K562 (cell line): Measurements from ENCODE around the gene RTL10. TPM values are rescaled to one million over a fixed set of nuclear protein-coding genes. Genes with fewer than 3 reads are reported as not detected.

Experiments
- CHD7 ChIP-seq: fragments of 200-600 bp; sonication (generic); IDR thresholded peaks from one replicate; pipeline ENCODE4 v1.6.1; 2012; ENCODE audit warnings: mild to moderate bottlenecking, low read depth, low read length, inconsistent platforms
- CSDE1 ChIP-seq, 2 experiments: fragments of 450-650 bp; IDR thresholded peaks; 2 replicates each; pipeline ENCODE4 v1.6.1; 2016; ENCODE audit warnings: mild to moderate bottlenecking in 1 of 2
- HDAC6 ChIP-seq: IDR thresholded peaks from 2 replicates; pipeline ENCODE4 v1.6.1; 2012; ENCODE audit warnings: low read depth, mild to moderate bottlenecking, control low read depth, inconsistent platforms, low read length, moderate library complexity
- KAT8 ChIP-seq: fragments of 450-650 bp; IDR thresholded peaks from 2 replicates; pipeline ENCODE4 v1.6.1; 2016; ENCODE audit warnings: low read depth, mild to moderate bottlenecking
- MAFF ChIP-seq: IDR thresholded peaks from 2 replicates; pipeline ENCODE4 v1.6.1; 2012; ENCODE audit warnings: low read length, improper control_type of control experiment
- POLR2B ChIP-seq: fragments of 450-650 bp; IDR thresholded peaks from 2 replicates; pipeline ENCODE4 v1.6.1; 2018; ENCODE audit warnings: low read depth; ENCODE audit not compliant: partially characterized antibody
- RBM14 ChIP-seq: fragments of 200-400 bp; formaldehyde crosslinking; IDR thresholded peaks from 2 replicates; pipeline ENCODE4 v1.6.1; 2018; ENCODE audit warnings: low read depth, mild to moderate bottlenecking, low read length, moderate library complexity, borderline replicate concordance; ENCODE audit not compliant: insufficient read depth
- XRCC4 ChIP-seq: IDR thresholded peaks from one replicate; pipeline ENCODE4 v1.6.1; 2011; ENCODE audit not compliant: insufficient read depth, insufficient read length; ENCODE audit errors: extremely low read depth
- ZNF740 ChIP-seq, 3 experiments: fragments of 200-800 bp in 1 of 3; sonication (Bioruptor generic) in 1 of 3; sonication (generic) in 1 of 3; formaldehyde crosslinking in 1 of 3; IDR thresholded peaks; 2 replicates each; pipeline versions ENCODE4 v1.6.1 to v1.8.0; 2016 to 2022; ENCODE audit warnings: mild to moderate bottlenecking in 2 of 3, missing compliant biosample characterization in 2 of 3, missing genetic modification characterization in 2 of 3, missing genetic modification reagents in 1 of 3
- ZNF75A ChIP-seq: fragments of 450-650 bp; formaldehyde crosslinking; IDR thresholded peaks from 2 replicates; pipeline ENCODE4 v1.4.0; 2020; ENCODE audit warnings: mild to moderate bottlenecking
- ZNF79 ChIP-seq: fragments of 250-450 bp; sonication (Bioruptor Pico); IDR thresholded peaks from 2 replicates; pipeline ENCODE4 v1.4.0; 2020; ENCODE audit warnings: low read depth, mild to moderate bottlenecking, moderate library complexity
- ZSCAN29 ChIP-seq: fragments of 450-650 bp; IDR thresholded peaks from 2 replicates; pipeline ENCODE4 v1.6.1; 2017
- polyA plus RNA-seq, 8 experiments: library from polyadenylated mRNA; depleted of rRNA in 4 of 8; stranded (reverse) in 5 of 8; unstranded in 3 of 8; fragments of >200 nt; fragmentation: Nextera tagmentation in 2 of 8; fragmentation: Illumina TruSeq in 1 of 8; extraction: Ambion mirVana in 2 of 8; extraction: Trizol in 1 of 8; gene quantifications; 2 replicates each; pipeline versions ENCODE4 v1.2.1 to v1.2.3, GENCODE V29; 2011 to 2014; ENCODE audit warnings: inconsistent platforms in 1 of 8, missing spikeins in 1 of 8
- total RNA-seq, 7 experiments: library from RNA; depleted of rRNA in 6 of 7; stranded (reverse); fragments of >200 nt in 6 of 7; fragmentation: Illumina TruSeq in 2 of 7; extraction: Trizol in 2 of 7; gene quantifications; 2 replicates each; pipeline versions ENCODE4 v1.2.1 to v1.2.3, GENCODE V29; 2011 to 2021; ENCODE audit warnings: low replicate concordance in 1 of 7
- TF ChIP-seq, protein P1 (sequence below): fragments of 250-450 bp; sonication (Bioruptor Pico); IDR thresholded peaks from 2 replicates; pipeline ENCODE4 v1.8.0; 2022; ENCODE audit warnings: inconsistent platforms, mild to moderate bottlenecking, moderate library complexity, borderline replicate concordance

The RTL10 gene
- total and polyA plus RNA-seq, 9 of the 15 experiments (the other 6 are each of a cell fraction or from before 2014, with no cell fraction given): 19.8 to 75.5 (median 32.5) TPM

GRCh38 chr22:19855504-19856409, 1.1 kb upstream of the RTL10 start (continued):
- TF ChIP-seq ZNF740 (CRISPR knock-in tag; IDR thresholded peaks at IDR 0.05) (no peak), ZNF740 (tag; IDR thresholded peaks at IDR 0.05) (no peak; a peak in 2 of 4 replicates), CHD7 (peak; percentile 86), CSDE1 (IDR thresholded peaks at IDR 0.05) (no peak), MAFF (peak; percentile 87), ZNF75A (peak; percentile 69; the same call in 1 of the 2 replicates), ZNF79 (CRISPR knock-in tag) (no peak), POLR2B (no peak), HDAC6 (0 out of 2 replicates have a peak, but pooled peaks have one; percentile 11), XRCC4 (no peak), RBM14 (no peak), ZSCAN29 (no peak), KAT8 (no peak)
- TF ChIP-seq, protein P1, sequence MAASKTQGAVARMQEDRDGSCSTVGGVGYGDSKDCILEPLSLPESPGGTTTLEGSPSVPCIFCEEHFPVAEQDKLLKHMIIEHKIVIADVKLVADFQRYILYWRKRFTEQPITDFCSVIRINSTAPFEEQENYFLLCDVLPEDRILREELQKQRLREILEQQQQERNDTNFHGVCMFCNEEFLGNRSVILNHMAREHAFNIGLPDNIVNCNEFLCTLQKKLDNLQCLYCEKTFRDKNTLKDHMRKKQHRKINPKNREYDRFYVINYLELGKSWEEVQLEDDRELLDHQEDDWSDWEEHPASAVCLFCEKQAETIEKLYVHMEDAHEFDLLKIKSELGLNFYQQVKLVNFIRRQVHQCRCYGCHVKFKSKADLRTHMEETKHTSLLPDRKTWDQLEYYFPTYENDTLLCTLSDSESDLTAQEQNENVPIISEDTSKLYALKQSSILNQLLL: no peak; the same call in 1 of the 2 replicates
